Neural progenitor cell (in vitro differentiated cells): ENCODE results near the gene PCA3.

Source experiments
- EZH2 ChIP-seq: fragments of 200-600 bp; sonication (generic); IDR thresholded peaks from 2 replicates; pipeline ENCODE4 v1.6.1; 2017; ENCODE audit warnings: antibody characterized with exemption, mild to moderate bottlenecking, moderate library complexity
- EZH2phosphoT487 ChIP-seq: fragments of 200-600 bp; sonication (generic); IDR thresholded peaks from 2 replicates; pipeline ENCODE4 v1.6.1; 2017; ENCODE audit warnings: antibody characterized with exemption
- TF ChIP-seq, protein P1 (sequence below): fragments of 200-600 bp; sonication (generic); IDR thresholded peaks from 2 replicates; pipeline ENCODE4 v1.5.1; 2017; ENCODE audit warnings: antibody characterized with exemption, mild to moderate bottlenecking

DNA sequence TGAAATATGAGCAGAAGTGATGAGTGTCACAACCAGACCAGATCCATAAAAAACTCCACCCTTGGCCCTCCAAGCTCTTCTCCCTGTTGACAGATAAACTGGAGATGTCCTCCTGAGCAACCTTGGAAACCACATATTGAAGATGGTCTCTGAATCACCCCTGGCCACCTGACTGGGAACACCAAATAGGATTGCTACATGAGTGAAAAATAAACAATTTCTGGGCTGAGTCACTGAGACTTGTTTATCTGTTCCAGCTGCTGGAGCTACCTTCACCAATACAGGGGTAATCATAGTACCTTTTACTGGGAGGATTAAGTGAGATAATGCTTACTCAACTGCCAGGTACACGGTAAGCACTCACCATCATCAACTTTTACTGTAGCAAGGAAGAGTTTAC lies 53.3 kb downstream of the PCA3 start:
- TF ChIP-seq, protein P1, sequence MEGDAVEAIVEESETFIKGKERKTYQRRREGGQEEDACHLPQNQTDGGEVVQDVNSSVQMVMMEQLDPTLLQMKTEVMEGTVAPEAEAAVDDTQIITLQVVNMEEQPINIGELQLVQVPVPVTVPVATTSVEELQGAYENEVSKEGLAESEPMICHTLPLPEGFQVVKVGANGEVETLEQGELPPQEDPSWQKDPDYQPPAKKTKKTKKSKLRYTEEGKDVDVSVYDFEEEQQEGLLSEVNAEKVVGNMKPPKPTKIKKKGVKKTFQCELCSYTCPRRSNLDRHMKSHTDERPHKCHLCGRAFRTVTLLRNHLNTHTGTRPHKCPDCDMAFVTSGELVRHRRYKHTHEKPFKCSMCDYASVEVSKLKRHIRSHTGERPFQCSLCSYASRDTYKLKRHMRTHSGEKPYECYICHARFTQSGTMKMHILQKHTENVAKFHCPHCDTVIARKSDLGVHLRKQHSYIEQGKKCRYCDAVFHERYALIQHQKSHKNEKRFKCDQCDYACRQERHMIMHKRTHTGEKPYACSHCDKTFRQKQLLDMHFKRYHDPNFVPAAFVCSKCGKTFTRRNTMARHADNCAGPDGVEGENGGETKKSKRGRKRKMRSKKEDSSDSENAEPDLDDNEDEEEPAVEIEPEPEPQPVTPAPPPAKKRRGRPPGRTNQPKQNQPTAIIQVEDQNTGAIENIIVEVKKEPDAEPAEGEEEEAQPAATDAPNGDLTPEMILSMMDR = no peak
- TF ChIP-seq EZH2phosphoT487 (no peak), EZH2 (no peak)
